Measurements from ENCODE around the gene MEGF9. TPM values are rescaled to one million over a fixed set of nuclear protein-coding genes. Genes with fewer than 3 reads are reported as not detected.

MEGF9 gene
- total RNA-seq, 1 donor from 2014 or later, result 17.7 TPM

GRCh38 chr9:120745278-120745677 lies 31.0 kb upstream of the MEGF9 start:
- Mint-ChIP-seq H3K4me1 (ENCODE audit: low read depth, unreplicated experiment) (no peaks in the 10 kb centered on the region), H3K9me3 (ENCODE audit: unreplicated experiment) (peaks cover 1% of the 10 kb centered on the region), H3K27me3 (ENCODE audit: low read depth, unreplicated experiment) (no peaks in the 10 kb centered on the region), H3K4me3 (ENCODE audit: unreplicated experiment) (no peak overlapping the region), H3K36me3 (ENCODE audit: low read depth, unreplicated experiment) (peaks cover 2% of the 10 kb centered on the region), H3K27ac (ENCODE audit: unreplicated experiment) (no peak overlapping the region)
- H3K27me3 ChIP-seq (ENCODE audit: insufficient read depth, low read length), result no peaks in the 10 kb centered on the region
- H3K9ac ChIP-seq (ENCODE audit: low read length), result no peak overlapping the region
- TF ChIP-seq EZH2 (IDR thresholded peaks at IDR 0.05; ENCODE audit: insufficient read depth, low read length) (no peak), CTCF (IDR thresholded peaks at IDR 0.05; ENCODE audit: insufficient read depth, low read depth, low read length) (no peak)
- H3K79me2 ChIP-seq (ENCODE audit: insufficient read depth, low read length), result no peaks in the 10 kb centered on the region
- no peak overlapping the region for H3K4me2 ChIP-seq (ENCODE audit: low read length)
- no peak overlapping the region for H2AFZ ChIP-seq (ENCODE audit: low read depth, low read length)
- no peaks in the 10 kb centered on the region for H4K20me1 ChIP-seq (ENCODE audit: insufficient read depth, low read length)
- FAIRE-seq (no peak), DNase-seq (ENCODE audit: low read depth) (no peak)
- H3K36me3 ChIP-seq (ENCODE audit: insufficient read depth, low read length), result no peaks in the 10 kb centered on the region
- H3K4me1 ChIP-seq (ENCODE audit: insufficient read depth, low read length), result no peaks in the 10 kb centered on the region
- no peak overlapping the region for H3K4me3 ChIP-seq (ENCODE audit: insufficient read depth, low read depth, low read length)
- H3K9me3 ChIP-seq (ENCODE audit: insufficient read depth, low read depth, low read length), result no peaks in the 10 kb centered on the region
- no peak overlapping the region for H3K27ac ChIP-seq (ENCODE audit: low read depth, low read length)

GRCh38 chr9:120742951-120743416 lies 28.7 kb upstream of the MEGF9 start:
- H3K4me3 Mint-ChIP-seq (ENCODE audit: unreplicated experiment), result no peak overlapping the region
- Histone ChIP-seq H3K36me3 (ENCODE audit: insufficient read depth, low read length) (no peaks in the 10 kb centered on the region), H3K4me3 (ENCODE audit: insufficient read depth, low read depth, low read length) (no peak overlapping the region), H3K4me1 (ENCODE audit: insufficient read depth, low read length) (no peaks in the 10 kb centered on the region), H2AFZ (ENCODE audit: low read depth, low read length) (no peak overlapping the region), H4K20me1 (ENCODE audit: insufficient read depth, low read length) (no peaks in the 10 kb centered on the region), H3K9me3 (ENCODE audit: insufficient read depth, low read depth, low read length) (no peaks in the 10 kb centered on the region), H3K9ac (ENCODE audit: low read length) (no peak overlapping the region), H3K4me2 (ENCODE audit: low read length) (no peak overlapping the region), H3K79me2 (ENCODE audit: insufficient read depth, low read length) (no peaks in the 10 kb centered on the region), H3K27me3 (ENCODE audit: insufficient read depth, low read length) (no peaks in the 10 kb centered on the region), H3K27ac (ENCODE audit: low read depth, low read length) (no peak overlapping the region)
- TF ChIP-seq CTCF (IDR thresholded peaks at IDR 0.05; ENCODE audit: insufficient read depth, low read depth, low read length) (peak; percentile 56), EZH2 (IDR thresholded peaks at IDR 0.05; ENCODE audit: insufficient read depth, low read length) (no peak)
- H3K27me3 Mint-ChIP-seq (ENCODE audit: low read depth, unreplicated experiment), result no peaks in the 10 kb centered on the region
- H3K4me1 Mint-ChIP-seq (ENCODE audit: low read depth, unreplicated experiment), result no peaks in the 10 kb centered on the region
- FAIRE-seq (no peak), DNase-seq (ENCODE audit: low read depth) (no peak)
- H3K36me3 Mint-ChIP-seq (ENCODE audit: low read depth, unreplicated experiment), result no peaks in the 10 kb centered on the region
- H3K9me3 Mint-ChIP-seq (ENCODE audit: unreplicated experiment), result peaks cover 1% of the 10 kb centered on the region
- no peak overlapping the region for H3K27ac Mint-ChIP-seq (ENCODE audit: unreplicated experiment)

- peaks cover 3% of the 10 kb centered on the region for H3K27me3 ChIP-seq (ENCODE audit: insufficient read depth, low read length)
- H3K4me1 Mint-ChIP-seq (ENCODE audit: low read depth, unreplicated experiment), result no peaks in the 10 kb centered on the region
- peaks cover 1% of the 10 kb centered on the region for H3K9me3 Mint-ChIP-seq (ENCODE audit: unreplicated experiment)
- H2AFZ ChIP-seq (ENCODE audit: low read depth, low read length), result no peak overlapping the region
- no peak overlapping the region for H3K27ac ChIP-seq (ENCODE audit: low read depth, low read length)
- H3K27ac Mint-ChIP-seq (ENCODE audit: unreplicated experiment), result no peak overlapping the region
- no peaks in the 10 kb centered on the region for H4K20me1 ChIP-seq (ENCODE audit: insufficient read depth, low read length)
- no peak overlapping the region for H3K4me3 Mint-ChIP-seq (ENCODE audit: unreplicated experiment)
- DNase-seq (ENCODE audit: low read depth), result no peak
- H3K36me3 Mint-ChIP-seq (ENCODE audit: low read depth, unreplicated experiment), result no peaks in the 10 kb centered on the region
- H3K4me2 ChIP-seq (ENCODE audit: low read length), result no peak overlapping the region
- no peak overlapping the region for H3K4me3 ChIP-seq (ENCODE audit: insufficient read depth, low read depth, low read length)
- TF ChIP-seq CTCF (IDR thresholded peaks at IDR 0.05; ENCODE audit: insufficient read depth, low read depth, low read length) (no peak), EZH2 (IDR thresholded peaks at IDR 0.05; ENCODE audit: insufficient read depth, low read length) (no peak)
- H3K9me3 ChIP-seq (ENCODE audit: insufficient read depth, low read depth, low read length), result no peaks in the 10 kb centered on the region
- H3K36me3 ChIP-seq (ENCODE audit: insufficient read depth, low read length), result no peaks in the 10 kb centered on the region
- FAIRE-seq, result no peak
- no peaks in the 10 kb centered on the region for H3K4me1 ChIP-seq (ENCODE audit: insufficient read depth, low read length)
- no peaks in the 10 kb centered on the region for H3K27me3 Mint-ChIP-seq (ENCODE audit: low read depth, unreplicated experiment)
- H3K79me2 ChIP-seq (ENCODE audit: insufficient read depth, low read length), result no peaks in the 10 kb centered on the region
- no peak overlapping the region for H3K9ac ChIP-seq (ENCODE audit: low read length)
These were observed 27.4 kb upstream of the MEGF9 start for GRCh38 chr9:120741701-120742100.

Measured in astrocyte (in vitro differentiated cells and primary cell).